K562 (cell line): ENCODE measurements around the gene PPTC7. TPM values are rescaled to one million over a fixed set of nuclear protein-coding genes. Genes with fewer than 3 reads are reported as not detected.

Experiments
- ATAC-seq: fragments of 200-7000 bp; cut with Tn5 transposase; 3 replicates; pipeline ENCODE4 v1.9.1; 2020; ENCODE audit warnings: moderate library complexity
- BruUV-seq: library from RNA; stranded (reverse); fragments of 400-500 nt; replicated peaks from 2 replicates; lab custom pipeline; 2021; lab: Mats Ljungman, UMichigan
- CTCF ChIA-PET: fragments of 300-600 bp; formaldehyde crosslinking; extraction: SDS; loops from one replicate; lab custom pipeline; 2021; ENCODE audit warnings: low intra/inter-chr PET ratio; lab: Yijun Ruan, JAX
- POLR2A ChIA-PET: fragments of 300-600, 350-650 bp; sonication (Branson Sonifier 250); formaldehyde crosslinking; extraction: SDS; loops from one replicate; lab custom pipeline; 2021; ENCODE audit warnings: antibody characterized with exemption, inconsistent platforms; lab: Yijun Ruan, JAX
- DNase-seq, 4 experiments: peaks; one replicate each; pipeline versions ENCODE4 v3.0.0 to v3.0.0-alpha.2; 2011 to 2018; ENCODE audit warnings: low spot score in 3 of 4, mixed read lengths in 3 of 4; ENCODE audit errors: extremely low read depth in 1 of 4
- FAIRE-seq: peaks from 2 replicates; lab custom pipeline; 2011; peaks lifted over from hg19 to GRCh38; lab: Jason Lieb, UNC
- H2AFZ ChIP-seq: 2 replicates; pipeline ENCODE4 v1.6.0; 2011; ENCODE audit warnings: low read depth, low read length, control low read depth, inconsistent platforms
- H3K27ac ChIP-seq: fragments of 200-600 bp; 3 replicates; pipeline ENCODE4 v1.8.0; 2011; ENCODE audit warnings: low read depth, mild to moderate bottlenecking, control low read depth, inconsistent platforms, low read length, moderate library complexity, mixed read lengths; ENCODE audit errors: extremely low read depth
- H3K27me3 ChIP-seq, 2 experiments: fragments of 300-600 bp in 1 of 2; 2 replicates in 1 of 2; 3 replicates in 1 of 2; pipeline versions ENCODE4 v1.6.0 to v1.8.0; 2011; ENCODE audit warnings: inconsistent platforms in 2 of 2, low read length in 2 of 2, mild to moderate bottlenecking in 1 of 2, mixed read lengths in 1 of 2, moderate library complexity in 1 of 2; ENCODE audit not compliant: control insufficient read depth in 2 of 2, insufficient read depth in 2 of 2
- H3K36me3 ChIP-seq: fragments of 300-600 bp; 3 replicates; pipeline ENCODE4 v1.8.0; 2011; ENCODE audit warnings: mild to moderate bottlenecking, low read length, inconsistent platforms; ENCODE audit not compliant: control insufficient read depth, insufficient read depth
- H3K4me1 ChIP-seq, 2 experiments: fragments of 200-600 bp in 1 of 2; replicated peaks in 1 of 2; 2 replicates in 1 of 2; 3 replicates in 1 of 2; pipeline versions ENCODE4 v1.5.1 to v1.8.0; 2011; ENCODE audit warnings: inconsistent platforms in 2 of 2, low read length in 2 of 2, mild to moderate bottlenecking in 1 of 2, mixed read lengths in 1 of 2, moderate library complexity in 1 of 2; ENCODE audit not compliant: control insufficient read depth in 2 of 2, insufficient read depth in 2 of 2
- H3K4me2 ChIP-seq: 2 replicates; pipeline ENCODE4 v1.6.1; 2011; ENCODE audit warnings: low read length, control low read depth, inconsistent platforms, mixed read lengths; ENCODE audit not compliant: insufficient read depth
- H3K4me3 ChIP-seq: fragments of 200-600 bp; sonication (generic), shearing (Covaris generic); 2 replicates; pipeline ENCODE4 v1.5.1; 2016; ENCODE audit warnings: control low read depth, inconsistent platforms
- H3K79me2 ChIP-seq: fragments of 200-600 bp; 3 replicates; pipeline ENCODE4 v1.8.0; 2011; ENCODE audit warnings: low read length, inconsistent platforms; ENCODE audit not compliant: control insufficient read depth, insufficient read depth
- H3K9ac ChIP-seq, 2 experiments: 2 replicates each; pipeline versions ENCODE4 v1.6.0 to v1.6.1; 2011; ENCODE audit warnings: low read depth in 2 of 2, low read length in 2 of 2, control low read depth in 1 of 2, inconsistent platforms in 1 of 2, mild to moderate bottlenecking in 1 of 2, mixed read lengths in 1 of 2; ENCODE audit not compliant: insufficient read depth in 1 of 2
- H3K9me1 ChIP-seq: one replicate; pipeline ENCODE4 v1.6.0; 2011; ENCODE audit warnings: inconsistent platforms, mild to moderate bottlenecking, low read length, moderate library complexity; ENCODE audit not compliant: control insufficient read depth, insufficient read depth
- H3K9me3 ChIP-seq: replicated peaks from 2 replicates; pipeline ENCODE4 v1.5.1; 2011; ENCODE audit warnings: low read depth, low read length, inconsistent platforms; ENCODE audit not compliant: control insufficient read depth, insufficient read depth
- H4K20me1 ChIP-seq: replicated peaks from 2 replicates; pipeline ENCODE4 v1.6.1; 2011; ENCODE audit warnings: low read length, inconsistent platforms, mixed read lengths; ENCODE audit not compliant: control insufficient read depth, insufficient read depth
- CBX2 ChIP-seq: fragments of 200-600 bp; sonication (generic); IDR thresholded peaks from one replicate; pipeline ENCODE4 v1.6.1; 2012; ENCODE audit warnings: mild to moderate bottlenecking, low read length, inconsistent platforms; ENCODE audit not compliant: insufficient read depth, poor library complexity, severe bottlenecking
- EGR1 ChIP-seq: fragments of 450-650 bp; conservative IDR thresholded peaks from 2 replicates; pipeline ENCODE4 v1.6.1; 2017; ENCODE audit warnings: mild to moderate bottlenecking
- FOXA1 ChIP-seq: fragments of 450-650 bp; IDR thresholded peaks from 2 replicates; pipeline ENCODE4 v1.6.1; 2016; ENCODE audit warnings: mild to moderate bottlenecking, borderline replicate concordance
- MYC ChIP-seq, 2 experiments: fragments of 250-450 bp in 1 of 2; sonication (Bioruptor Pico) in 1 of 2; IDR thresholded peaks; 2 replicates each; pipeline versions ENCODE4 v1.5.1 to v1.6.1; 2012 to 2021; ENCODE audit warnings: low read depth in 2 of 2, borderline replicate concordance in 1 of 2, improper control_type of control experiment in 1 of 2, low read length in 1 of 2, mild to moderate bottlenecking in 1 of 2, moderate library complexity in 1 of 2
- PTRF ChIP-seq: fragments of 450-650 bp; IDR thresholded peaks from 2 replicates; pipeline ENCODE4 v1.6.1; 2016; ENCODE audit warnings: mild to moderate bottlenecking, missing genetic modification characterization, missing compliant biosample characterization
- SMAD4 ChIP-seq: fragments of 250-450 bp; sonication (Bioruptor Pico); conservative IDR thresholded peaks from 2 replicates; pipeline ENCODE4 v1.8.0; 2021; ENCODE audit warnings: inconsistent platforms, mild to moderate bottlenecking, moderate library complexity
- ZNF175 ChIP-seq: fragments of 200-800 bp; sonication (Bioruptor generic); IDR thresholded peaks from 2 replicates; pipeline ENCODE4 v1.6.1; 2016; ENCODE audit warnings: low read depth, mild to moderate bottlenecking, missing genetic modification characterization, missing compliant biosample characterization
- ZNF184 ChIP-seq: sonication (generic); formaldehyde crosslinking; IDR thresholded peaks from 2 replicates; pipeline ENCODE4 v1.5.0; 2020; ENCODE audit warnings: missing genetic modification reagents
- ZNF583 ChIP-seq: fragments of 250-450 bp; sonication (Bioruptor Pico); IDR thresholded peaks from 2 replicates; pipeline ENCODE4 v1.4.0; 2020
- WGBS: fragments of 100-300 bp; shearing (Covaris generic); methylation state at CpG from one replicate; pipeline ENCODE4 v1.1.6; 2016; ENCODE audit warnings: low coverage, mixed read lengths; ENCODE audit not compliant: insufficient coverage; ENCODE audit errors: missing lambda C conversion rate; 5-methylcytosine and 5-hydroxymethylcytosine counted together
- in situ Hi-C: fragments of 300-500 bp; cut with MboI; formaldehyde crosslinking; loops from 4 replicates; pipeline ENCODE4 v1.15.0; 2018; ENCODE audit warnings: inconsistent platforms, mixed read lengths
- intact Hi-C: fragments of 100-400 bp; cut with micrococcal nuclease; formaldehyde crosslinking; loops from 2 replicates; pipeline ENCODE4 v1.14.2; 2022
- polyA plus RNA-seq, 8 experiments: library from polyadenylated mRNA; depleted of rRNA in 4 of 8; stranded (reverse) in 5 of 8; unstranded in 3 of 8; fragments of >200 nt; fragmentation: Nextera tagmentation in 2 of 8; fragmentation: Illumina TruSeq in 1 of 8; extraction: Ambion mirVana in 2 of 8; extraction: Trizol in 1 of 8; gene quantifications; 2 replicates each; pipeline versions ENCODE4 v1.2.1 to v1.2.3, GENCODE V29; 2011 to 2014; ENCODE audit warnings: inconsistent platforms in 1 of 8, missing spikeins in 1 of 8
- total RNA-seq, 7 experiments: library from RNA; depleted of rRNA in 6 of 7; stranded (reverse); fragments of >200 nt in 6 of 7; fragmentation: Illumina TruSeq in 2 of 7; extraction: Trizol in 2 of 7; gene quantifications; 2 replicates each; pipeline versions ENCODE4 v1.2.1 to v1.2.3, GENCODE V29; 2011 to 2021; ENCODE audit warnings: low replicate concordance in 1 of 7
- TF ChIP-seq, protein P1 (sequence below), 2 experiments: IDR thresholded peaks in 1 of 2; conservative IDR thresholded peaks in 1 of 2; 2 replicates each; pipeline ENCODE4 v1.6.1; 2016; ENCODE audit warnings: low read depth in 2 of 2, mild to moderate bottlenecking in 1 of 2, missing compliant biosample characterization in 1 of 2, missing genetic modification characterization in 1 of 2, moderate library complexity in 1 of 2
- TF ChIP-seq, protein P2 (sequence below): IDR thresholded peaks from 2 replicates; pipeline ENCODE4 v1.6.1; 2012; ENCODE audit warnings: low read depth, low read length, improper control_type of control experiment, borderline replicate concordance

The PPTC7 gene
- total and polyA plus RNA-seq, 9 of the 15 experiments (the other 6 are each of a cell fraction or from before 2014, with no cell fraction given), result 2.6 to 23.1 (median 11.9) TPM

DNA sequence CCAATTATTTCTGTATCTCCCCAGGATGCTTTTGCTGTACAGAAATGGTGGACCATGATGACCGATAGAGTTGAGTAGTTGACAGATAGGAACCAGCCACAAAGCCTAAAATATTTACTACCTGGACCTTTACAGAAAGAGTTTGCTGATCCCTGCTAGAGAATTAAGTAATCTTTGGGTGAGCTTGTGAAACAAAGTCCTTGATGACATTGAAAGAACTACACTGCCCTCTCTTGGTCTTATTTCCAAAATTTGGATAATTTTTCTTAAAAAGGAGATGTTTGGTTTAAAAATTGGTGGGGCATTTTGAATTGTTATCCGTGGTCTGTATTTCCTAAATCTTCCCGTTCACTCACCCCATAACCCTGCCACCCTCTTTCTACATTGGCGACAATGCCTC is 17.1 kb upstream of the PPTC7 start:
- peak; percentile 88 for FAIRE-seq
- no TSS peak for BruUV-seq
- H3K9ac ChIP-seq, result no peak overlapping the region
- ChIA-PET CTCF (interaction anchor here (0.6 to 3.6 kb wide), 12 partner anchors 13 to 499 kb away, joined by 3 to 30 read pairs (median 4); partner anchors contain the start of genes ARPC3, FAM216A and GPN3), POLR2A (interaction anchor here (0.6 to 1.7 kb wide), 6 partner anchors 10 to 161 kb away, joined by 3 to 5 read pairs (median 3); partner anchors contain the start of genes ARPC3 and FAM216A)
- no peaks in the 10 kb centered on the region for H3K4me1 ChIP-seq
- no peaks in the 10 kb centered on the region for H3K27me3 ChIP-seq
- DNase-seq, result peak in 2 of 4 experiments; percentile 46 to 56
- ATAC-seq, result peak; percentile 59
- no peak overlapping the region for H3K4me3 ChIP-seq
- intact Hi-C loops (loop anchor here (1.0 to 5.0 kb wide), 5 partner anchors 48 to 287 kb away; no protein-coding TSS in a partner anchor), in situ Hi-C loops (loop anchor here (5.0 kb wide), 2 partner anchors 88 to 153 kb away; no protein-coding TSS in a partner anchor)
- H3K4me2 ChIP-seq, result no peak overlapping the region
- H4K20me1 ChIP-seq, result no peaks in the 10 kb centered on the region
- H2AFZ ChIP-seq, result peak overlapping the region; percentile 48; the same call in 1 of the 2 replicates
- H3K9me1 ChIP-seq, result no peaks in the 10 kb centered on the region
- H3K36me3 ChIP-seq, result no peaks in the 10 kb centered on the region
- no peak overlapping the region for H3K27ac ChIP-seq
- 9% methylated on average over 4 of the region's 4 CpGs for WGBS
- H3K79me2 ChIP-seq, result no peaks in the 10 kb centered on the region
- H3K9me3 ChIP-seq, result no peaks in the 10 kb centered on the region
- TF ChIP-seq EGR1, result no peak
- no peak for TF ChIP-seq FOXA1
- TF ChIP-seq ZNF583 (CRISPR knock-in tag), result no peak
- TF ChIP-seq MYC (IDR thresholded peaks at IDR 0.05; ENCODE audit: low read depth, low read length), result no peak
- no peak for TF ChIP-seq MYC (CRISPR knock-in tag; IDR thresholded peaks at IDR 0.05; ENCODE audit: borderline replicate concordance, low read depth)
- TF ChIP-seq ZNF184 (CRISPR knock-in tag), result no peak
- no peak for TF ChIP-seq PTRF
- TF ChIP-seq SMAD4 (CRISPR knock-in tag), result no peak
- TF ChIP-seq, protein P1, sequence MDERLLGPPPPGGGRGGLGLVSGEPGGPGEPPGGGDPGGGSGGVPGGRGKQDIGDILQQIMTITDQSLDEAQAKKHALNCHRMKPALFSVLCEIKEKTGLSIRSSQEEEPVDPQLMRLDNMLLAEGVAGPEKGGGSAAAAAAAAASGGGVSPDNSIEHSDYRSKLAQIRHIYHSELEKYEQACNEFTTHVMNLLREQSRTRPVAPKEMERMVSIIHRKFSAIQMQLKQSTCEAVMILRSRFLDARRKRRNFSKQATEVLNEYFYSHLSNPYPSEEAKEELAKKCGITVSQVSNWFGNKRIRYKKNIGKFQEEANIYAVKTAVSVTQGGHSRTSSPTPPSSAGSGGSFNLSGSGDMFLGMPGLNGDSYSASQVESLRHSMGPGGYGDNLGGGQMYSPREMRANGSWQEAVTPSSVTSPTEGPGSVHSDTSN (CRISPR knock-in tag; IDR thresholded peaks at IDR 0.05; ENCODE audit: low read depth), result no peak
- TF ChIP-seq, protein P1 (tag; conservative IDR thresholded peaks at IDR 0.05; ENCODE audit: low read depth), result 0 out of 2 replicates have a peak, but pooled peaks have one; percentile 5
- TF ChIP-seq, protein P2, sequence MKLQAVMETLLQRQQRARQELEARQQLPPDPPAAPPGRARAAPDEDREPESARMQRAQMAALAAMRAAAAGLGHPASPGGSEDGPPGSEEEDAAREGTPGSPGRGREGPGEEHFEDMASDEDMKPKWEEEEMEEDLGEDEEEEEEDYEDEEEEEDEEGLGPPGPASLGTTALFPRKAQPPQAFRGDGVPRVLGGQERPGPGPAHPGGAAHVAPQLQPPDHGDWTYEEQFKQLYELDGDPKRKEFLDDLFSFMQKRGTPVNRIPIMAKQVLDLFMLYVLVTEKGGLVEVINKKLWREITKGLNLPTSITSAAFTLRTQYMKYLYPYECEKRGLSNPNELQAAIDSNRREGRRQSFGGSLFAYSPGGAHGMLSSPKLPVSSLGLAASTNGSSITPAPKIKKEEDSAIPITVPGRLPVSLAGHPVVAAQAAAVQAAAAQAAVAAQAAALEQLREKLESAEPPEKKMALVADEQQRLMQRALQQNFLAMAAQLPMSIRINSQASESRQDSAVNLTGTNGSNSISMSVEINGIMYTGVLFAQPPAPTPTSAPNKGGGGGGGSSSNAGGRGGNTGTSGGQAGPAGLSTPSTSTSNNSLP, result peak; percentile 55; the same call in 1 of the 2 replicates
- TF ChIP-seq CBX2, result no peak
- no peak for TF ChIP-seq ZNF175 (CRISPR knock-in tag)
